Measurements from ENCODE around the gene KCNN3. TPM values are rescaled to one million over a fixed set of nuclear protein-coding genes. Genes with fewer than 3 reads are reported as not detected.

Gene KCNN3
- total RNA-seq, 4 donors from 2014 or later: 0.30 to 0.72 (median 0.37) TPM

DNA sequence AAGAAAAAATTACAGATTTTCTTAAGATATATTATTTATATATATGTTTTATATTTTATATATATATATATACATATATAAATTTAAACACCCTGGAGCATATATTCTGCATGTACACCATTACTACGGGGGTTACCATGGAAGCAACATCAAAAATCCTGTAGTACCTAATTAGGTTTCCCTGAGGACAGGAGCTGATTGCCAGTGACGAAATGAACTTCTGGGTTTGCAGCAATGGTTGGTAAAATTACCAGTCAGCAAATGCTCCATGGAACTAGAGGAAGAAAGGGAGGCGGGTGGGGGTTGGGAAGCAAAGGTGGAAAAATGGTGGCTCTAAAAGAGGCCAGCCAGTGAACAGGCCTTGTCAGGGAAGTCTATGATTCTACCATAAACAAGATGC is 89.5 kb downstream of the KCNN3 start:
- no peaks in the 10 kb centered on the region for H3K4me1 ChIP-seq
- no peak for DNase-seq (ENCODE audit: low spot score in 2 of 2)
- WGBS: 84% methylated on average over 3 of the region's 3 CpGs
- H3K9me3 ChIP-seq: no peaks in the 10 kb centered on the region
- H3K36me3 ChIP-seq: no peaks in the 10 kb centered on the region
- H3K27ac ChIP-seq: no peak overlapping the region
- no peaks in the 10 kb centered on the region for H3K27me3 ChIP-seq
- H3K4me3 ChIP-seq: no peak overlapping the region
- no peak for TF ChIP-seq POLR2A (IDR thresholded peaks at IDR 0.05)
- no peak for TF ChIP-seq POLR2AphosphoS5 (IDR thresholded peaks at IDR 0.05)
- TF ChIP-seq, protein P1, sequence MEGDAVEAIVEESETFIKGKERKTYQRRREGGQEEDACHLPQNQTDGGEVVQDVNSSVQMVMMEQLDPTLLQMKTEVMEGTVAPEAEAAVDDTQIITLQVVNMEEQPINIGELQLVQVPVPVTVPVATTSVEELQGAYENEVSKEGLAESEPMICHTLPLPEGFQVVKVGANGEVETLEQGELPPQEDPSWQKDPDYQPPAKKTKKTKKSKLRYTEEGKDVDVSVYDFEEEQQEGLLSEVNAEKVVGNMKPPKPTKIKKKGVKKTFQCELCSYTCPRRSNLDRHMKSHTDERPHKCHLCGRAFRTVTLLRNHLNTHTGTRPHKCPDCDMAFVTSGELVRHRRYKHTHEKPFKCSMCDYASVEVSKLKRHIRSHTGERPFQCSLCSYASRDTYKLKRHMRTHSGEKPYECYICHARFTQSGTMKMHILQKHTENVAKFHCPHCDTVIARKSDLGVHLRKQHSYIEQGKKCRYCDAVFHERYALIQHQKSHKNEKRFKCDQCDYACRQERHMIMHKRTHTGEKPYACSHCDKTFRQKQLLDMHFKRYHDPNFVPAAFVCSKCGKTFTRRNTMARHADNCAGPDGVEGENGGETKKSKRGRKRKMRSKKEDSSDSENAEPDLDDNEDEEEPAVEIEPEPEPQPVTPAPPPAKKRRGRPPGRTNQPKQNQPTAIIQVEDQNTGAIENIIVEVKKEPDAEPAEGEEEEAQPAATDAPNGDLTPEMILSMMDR (IDR thresholded peaks at IDR 0.05): no peak
- TF ChIP-seq EP300 (IDR thresholded peaks at IDR 0.05): no peak

DNA sequence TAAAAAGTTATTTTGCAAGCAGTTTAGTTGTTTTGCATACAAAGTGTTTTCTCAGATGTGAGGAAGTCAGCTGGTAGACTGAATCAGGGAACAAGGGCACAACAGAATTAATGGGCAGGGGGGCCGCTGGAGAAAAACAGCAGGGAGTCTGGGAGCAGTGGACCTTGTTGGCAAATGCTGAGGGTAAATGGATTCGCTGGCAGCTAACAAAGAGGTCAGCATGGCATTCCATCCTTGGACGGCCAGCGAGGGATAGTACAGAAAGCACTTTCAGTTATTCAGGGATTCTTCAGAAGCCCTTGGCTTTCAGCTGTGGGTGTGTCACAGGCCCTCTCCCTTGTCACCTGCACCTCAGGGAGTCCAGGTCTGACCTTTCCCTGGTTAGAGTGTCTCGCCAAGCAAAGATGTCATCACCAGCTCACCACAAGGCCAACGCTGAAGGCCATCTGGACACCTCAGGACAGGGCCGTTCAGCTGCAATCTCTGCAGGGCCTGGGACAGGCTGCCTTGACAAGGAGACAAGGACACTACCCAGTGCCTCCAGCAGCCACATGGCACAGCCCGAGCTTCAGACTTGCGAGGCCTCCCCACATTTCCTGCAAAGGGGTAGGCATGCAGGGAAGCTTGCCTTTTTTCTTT is 90.4 kb downstream of the KCNN3 start:
- TF ChIP-seq EP300 (IDR thresholded peaks at IDR 0.05) (no peak), POLR2AphosphoS5 (IDR thresholded peaks at IDR 0.05) (no peak)
- TF ChIP-seq, protein P1 (IDR thresholded peaks at IDR 0.05): no peak
- WGBS: 90% methylated on average over 9 of the region's 9 CpGs
- DNase-seq (ENCODE audit: low spot score in 2 of 2): no peak

DNA sequence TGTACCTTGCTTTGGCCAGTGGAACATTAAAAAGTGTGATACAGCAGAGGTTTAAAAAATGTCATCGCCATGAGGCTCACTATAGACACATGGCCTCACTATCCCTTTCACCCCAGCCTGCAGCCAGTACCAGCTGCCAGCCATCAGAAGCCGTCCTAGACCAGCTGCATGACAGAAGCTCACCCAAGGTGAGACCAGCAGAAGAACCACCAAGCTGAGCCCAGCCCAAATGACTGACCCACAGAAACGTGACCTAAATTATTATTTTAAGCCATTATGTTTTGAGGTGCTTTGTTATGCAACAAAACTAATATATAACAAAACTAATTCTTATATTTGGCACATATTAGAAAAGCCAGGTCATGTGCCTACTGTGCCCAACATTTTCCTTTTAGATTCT is 91.1 kb downstream of the KCNN3 start:
- Histone ChIP-seq H3K27me3 (no peaks in the 10 kb centered on the region), H3K27ac (no peak overlapping the region), H3K4me3 (no peak overlapping the region), H3K36me3 (no peaks in the 10 kb centered on the region), H3K9me3 (no peaks in the 10 kb centered on the region), H3K4me1 (no peaks in the 10 kb centered on the region)
- DNase-seq (ENCODE audit: low spot score in 2 of 2): no peak
- TF ChIP-seq EP300 (IDR thresholded peaks at IDR 0.05): no peak
- TF ChIP-seq POLR2AphosphoS5 (IDR thresholded peaks at IDR 0.05): no peak
- TF ChIP-seq, protein P1 (IDR thresholded peaks at IDR 0.05): no peak
- TF ChIP-seq POLR2A (IDR thresholded peaks at IDR 0.05): no peak
- whole genome bisulfite sequencing: 93% methylated on average over 3 of the region's 3 CpGs

More for the DNA sequence above, 90.4 kb downstream of the KCNN3 start:
- Histone ChIP-seq H3K27ac (no peak overlapping the region), H3K4me1 (no peaks in the 10 kb centered on the region), H3K4me3 (no peak overlapping the region), H3K9me3 (no peaks in the 10 kb centered on the region), H3K36me3 (no peaks in the 10 kb centered on the region), H3K27me3 (no peaks in the 10 kb centered on the region)

DNA sequence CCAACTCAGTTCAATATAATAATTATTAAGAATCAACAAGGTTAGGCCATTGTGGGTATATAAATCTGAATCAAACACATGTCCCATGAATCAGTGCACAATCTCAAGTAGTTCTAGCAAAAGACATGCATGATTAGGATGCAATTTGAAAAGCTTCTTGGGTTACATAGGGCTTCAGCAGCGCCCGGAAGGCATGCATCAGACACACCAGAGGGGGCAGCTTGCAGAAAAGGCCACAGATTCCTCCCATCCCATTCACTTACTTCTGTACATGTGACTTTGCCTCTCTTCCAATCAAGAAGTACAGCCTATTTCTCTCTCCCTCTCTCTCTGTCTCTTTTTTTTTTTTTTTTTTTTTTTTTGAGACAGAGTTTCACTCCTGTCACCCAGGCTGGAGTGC is 91.8 kb downstream of the KCNN3 start:
- no peaks in the 10 kb centered on the region for H3K9me3 ChIP-seq
- H3K4me3 ChIP-seq: no peak overlapping the region
- no peak for TF ChIP-seq POLR2AphosphoS5 (IDR thresholded peaks at IDR 0.05)
- TF ChIP-seq, protein P1 (IDR thresholded peaks at IDR 0.05): no peak
- no peak for TF ChIP-seq POLR2A (IDR thresholded peaks at IDR 0.05)
- no peak for TF ChIP-seq EP300 (IDR thresholded peaks at IDR 0.05)
- no peaks in the 10 kb centered on the region for H3K27me3 ChIP-seq
- WGBS: 94% methylated on average over 2 of the region's 2 CpGs
- H3K36me3 ChIP-seq: no peaks in the 10 kb centered on the region
- DNase-seq (ENCODE audit: low spot score in 2 of 2): no peak
- no peaks in the 10 kb centered on the region for H3K4me1 ChIP-seq
- no peak overlapping the region for H3K27ac ChIP-seq

DNA sequence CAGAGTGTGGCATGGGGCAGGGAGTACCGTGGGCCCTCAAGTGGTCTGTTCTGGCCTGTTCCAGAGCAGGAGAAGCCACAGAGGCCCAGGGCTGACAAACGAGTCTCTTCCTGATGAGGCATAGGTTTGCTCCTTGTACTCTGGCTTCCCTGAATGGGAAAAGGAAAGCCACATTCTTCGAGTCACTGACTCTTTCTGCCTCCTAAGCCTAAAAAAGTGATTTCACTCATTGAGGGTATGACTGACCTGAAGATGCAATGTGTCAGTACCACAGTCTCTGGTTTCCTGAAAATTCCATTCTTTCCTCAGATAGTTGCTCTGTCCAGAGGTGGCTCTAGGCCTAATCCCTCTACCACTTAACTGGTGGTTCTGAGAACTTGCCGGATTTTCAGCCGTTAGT is 92.3 kb downstream of the KCNN3 start:
- Histone ChIP-seq H3K4me3 (no peak overlapping the region), H3K27ac (no peak overlapping the region), H3K4me1 (no peaks in the 10 kb centered on the region), H3K36me3 (no peaks in the 10 kb centered on the region), H3K27me3 (no peaks in the 10 kb centered on the region), H3K9me3 (no peaks in the 10 kb centered on the region)
- DNase-seq (ENCODE audit: low spot score in 2 of 2): no peak
- WGBS: 89% methylated on average over 5 of the region's 5 CpGs
- TF ChIP-seq EP300 (IDR thresholded peaks at IDR 0.05) (no peak), POLR2AphosphoS5 (IDR thresholded peaks at IDR 0.05) (no peak), POLR2A (IDR thresholded peaks at IDR 0.05) (no peak)
- TF ChIP-seq, protein P1 (IDR thresholded peaks at IDR 0.05): no peak
